ENCODE results near the gene SLC9A5.

- TF ChIP-seq CTCF (conservative IDR thresholded peaks at IDR 0.05; ENCODE audit: low read depth, low read length) (no peak), EZH2 (IDR thresholded peaks at IDR 0.05; ENCODE audit: low read length, unreplicated experiment) (no peak), EZH2phosphoT487 (IDR thresholded peaks at IDR 0.05; ENCODE audit: borderline replicate concordance, low read length) (no peak)
Measured at GRCh38 chr16:67269766-67270165, 21.0 kb downstream of the SLC9A5 start.

Data from PC-3 (cell line).